AG10803 (cell line): ENCODE data around the gene ABCG1.

Experiments used
- DNase-seq: peaks from one replicate; pipeline ENCODE4 v3.0.0; 2010; ENCODE audit warnings: low read depth
- H3K4me3 ChIP-seq: 2 replicates; pipeline ENCODE4 v1.5.1; 2011; ENCODE audit warnings: mild to moderate bottlenecking, low read length, control low read depth
- TF ChIP-seq, protein P1 (sequence below): conservative IDR thresholded peaks from 2 replicates; pipeline ENCODE4 v1.5.1; 2011; ENCODE audit warnings: mild to moderate bottlenecking, low read length, control low read depth, inconsistent platforms

The ABCG1 gene

GRCh38 chr21:42215942-42216725 is 2.8 kb upstream of the ABCG1 start:
- no peak for DNase-seq
- no peak overlapping the region for H3K4me3 ChIP-seq
- TF ChIP-seq, protein P1, sequence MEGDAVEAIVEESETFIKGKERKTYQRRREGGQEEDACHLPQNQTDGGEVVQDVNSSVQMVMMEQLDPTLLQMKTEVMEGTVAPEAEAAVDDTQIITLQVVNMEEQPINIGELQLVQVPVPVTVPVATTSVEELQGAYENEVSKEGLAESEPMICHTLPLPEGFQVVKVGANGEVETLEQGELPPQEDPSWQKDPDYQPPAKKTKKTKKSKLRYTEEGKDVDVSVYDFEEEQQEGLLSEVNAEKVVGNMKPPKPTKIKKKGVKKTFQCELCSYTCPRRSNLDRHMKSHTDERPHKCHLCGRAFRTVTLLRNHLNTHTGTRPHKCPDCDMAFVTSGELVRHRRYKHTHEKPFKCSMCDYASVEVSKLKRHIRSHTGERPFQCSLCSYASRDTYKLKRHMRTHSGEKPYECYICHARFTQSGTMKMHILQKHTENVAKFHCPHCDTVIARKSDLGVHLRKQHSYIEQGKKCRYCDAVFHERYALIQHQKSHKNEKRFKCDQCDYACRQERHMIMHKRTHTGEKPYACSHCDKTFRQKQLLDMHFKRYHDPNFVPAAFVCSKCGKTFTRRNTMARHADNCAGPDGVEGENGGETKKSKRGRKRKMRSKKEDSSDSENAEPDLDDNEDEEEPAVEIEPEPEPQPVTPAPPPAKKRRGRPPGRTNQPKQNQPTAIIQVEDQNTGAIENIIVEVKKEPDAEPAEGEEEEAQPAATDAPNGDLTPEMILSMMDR: no peak

GRCh38 chr21:42216726-42217572 is 2.0 kb upstream of the ABCG1 start:
- DNase-seq: no peak
- TF ChIP-seq, protein P1: no peak
- no peak overlapping the region for H3K4me3 ChIP-seq

- no peak for DNase-seq
- TF ChIP-seq, protein P1: no peak
- peak overlapping the region; percentile 27 for H3K4me3 ChIP-seq
Measured at GRCh38 chr21:42219606-42220137, 732 bp downstream of the ABCG1 start.

DNA sequence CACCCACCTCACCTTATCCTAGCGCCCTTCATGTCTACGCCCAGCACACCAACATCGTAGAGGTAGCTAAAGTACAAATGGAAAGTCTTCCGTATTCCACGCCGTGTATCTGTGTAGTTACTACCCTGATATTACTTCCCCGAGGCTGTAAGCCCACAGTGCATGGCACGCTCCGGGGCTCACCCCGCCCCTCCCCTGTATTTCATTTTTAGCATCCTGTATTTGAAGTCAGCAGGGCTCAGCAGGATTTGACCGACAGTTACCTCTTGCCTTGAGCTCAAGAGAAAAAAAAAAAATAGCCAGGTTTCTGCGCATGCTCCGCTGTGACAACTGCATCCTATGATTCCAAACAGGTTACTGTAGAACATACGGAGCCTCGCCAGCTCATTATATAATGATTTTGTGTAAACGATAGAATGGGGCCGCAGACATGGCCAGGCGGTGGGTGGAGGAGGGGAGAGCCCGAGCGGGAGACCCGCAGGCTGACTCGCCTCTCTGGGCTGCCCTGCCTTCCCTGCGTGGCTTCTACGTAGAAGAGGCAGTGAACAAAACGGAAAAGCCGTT is 1.3 kb downstream of the ABCG1 start:
- peak; percentile 25 for DNase-seq

GRCh38 chr21:42221581-42222345 is 2.8 kb downstream of the ABCG1 start:
- no peak for DNase-seq
- no peak overlapping the region for H3K4me3 ChIP-seq
- TF ChIP-seq, protein P1: no peak

More for the DNA sequence above, 1.3 kb downstream of the ABCG1 start:
- TF ChIP-seq, protein P1: no peak
- H3K4me3 ChIP-seq: peak overlapping the region; percentile 27

DNA sequence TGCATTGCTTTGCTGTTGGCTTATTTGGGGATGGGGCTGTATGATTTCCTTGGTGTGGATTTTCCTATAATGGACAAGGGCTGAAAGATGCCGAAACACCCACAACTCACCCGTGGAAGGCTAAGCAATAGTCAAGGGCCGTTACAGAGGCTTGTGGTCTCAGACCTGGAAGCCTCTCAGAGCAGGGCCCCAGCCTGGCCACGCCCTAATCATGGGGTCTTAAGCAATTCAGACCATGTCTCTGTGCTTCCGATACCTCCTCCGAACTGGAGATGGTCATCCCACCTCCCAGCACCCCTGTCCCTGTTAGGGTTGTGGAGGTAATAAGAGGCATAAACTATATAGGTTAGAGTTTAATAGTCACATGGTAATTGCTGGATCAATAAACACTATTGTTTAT is 3.4 kb downstream of the ABCG1 start:
- no peak overlapping the region for H3K4me3 ChIP-seq
- TF ChIP-seq, protein P1: no peak
- DNase-seq: no peak
